H1 (cell line): ENCODE measurements around the gene BCL11A. TPM values are rescaled to one million over a fixed set of nuclear protein-coding genes. Genes with fewer than 3 reads are reported as not detected.

ENCODE experiments used
- CTCF ChIA-PET: fragments of 300-600 bp; sonication (Branson Sonifier 250); formaldehyde crosslinking; loops from one replicate; lab custom pipeline; 2021; ENCODE audit not compliant: partially characterized antibody; lab: Charles Lee
- POLR2A ChIA-PET: fragments of 300-600 bp; sonication (Branson Sonifier 250); formaldehyde crosslinking; loops from one replicate; lab custom pipeline; 2021; ENCODE audit warnings: inconsistent platforms; ENCODE audit not compliant: partially characterized antibody; lab: Charles Lee
- DNase-seq, 2 experiments: peaks; one replicate each; pipeline versions ENCODE4 v3.0.0 to v3.0.0-alpha.2; 2010 to 2022; ENCODE audit warnings: low spot score in 2 of 2, low read depth in 1 of 2, mixed read lengths in 1 of 2
- FAIRE-seq: peaks from 2 replicates; lab custom pipeline; 2011; peaks lifted over from hg19 to GRCh38; lab: Jason Lieb, UNC
- H2AFZ ChIP-seq: 2 replicates; pipeline ENCODE4 v1.8.1; 2012; ENCODE audit warnings: low read length, inconsistent platforms
- H2AK5ac ChIP-seq: 2 replicates; pipeline ENCODE4 v1.6.1; 2013; ENCODE audit warnings: low read depth, low read length
- H2BK120ac ChIP-seq: replicated peaks from 2 replicates; pipeline ENCODE3; 2013; ENCODE audit warnings: low read depth, low read length, inconsistent platforms
- H2BK12ac ChIP-seq: 2 replicates; pipeline ENCODE4 v1.6.1; 2013; ENCODE audit warnings: low read depth, low read length
- H2BK15ac ChIP-seq: 2 replicates; pipeline ENCODE4 v1.6.1; 2013; ENCODE audit warnings: low read length
- H2BK20ac ChIP-seq: 2 replicates; pipeline ENCODE4 v1.6.1; 2013; ENCODE audit warnings: low read length
- H2BK5ac ChIP-seq: 2 replicates; pipeline ENCODE4 v1.6.1; 2013; ENCODE audit warnings: low read depth, low read length
- H3K14ac ChIP-seq: 2 replicates; pipeline ENCODE4 v1.6.1; 2013; ENCODE audit warnings: inconsistent platforms; ENCODE audit not compliant: insufficient read length
- H3K18ac ChIP-seq: 2 replicates; pipeline ENCODE4 v1.6.1; 2013; ENCODE audit warnings: low read length; ENCODE audit errors: extremely low read depth
- H3K23ac ChIP-seq: 2 replicates; pipeline ENCODE4 v1.6.1; 2013; ENCODE audit warnings: inconsistent platforms; ENCODE audit not compliant: insufficient read length
- H3K23me2 ChIP-seq: 2 replicates; pipeline ENCODE4 v1.6.1; 2013; ENCODE audit warnings: low read depth, low read length
- H3K27ac ChIP-seq: 2 replicates; pipeline ENCODE4 v1.6.1; 2011; ENCODE audit warnings: low read depth, low read length, inconsistent platforms
- H3K27me3 ChIP-seq, 4 experiments: replicated peaks in 1 of 4; 1 replicate in 1 of 4; 2 replicates in 3 of 4; pipeline versions ENCODE4 v1.6.1 to v1.8.1; 2011 to 2013; ENCODE audit warnings: low read length in 3 of 4, mild to moderate bottlenecking in 3 of 4, inconsistent platforms in 2 of 4, mixed read lengths in 2 of 4, moderate library complexity in 1 of 4; ENCODE audit not compliant: control insufficient read depth in 3 of 4, insufficient read depth in 3 of 4; ENCODE audit errors: extremely low read depth in 1 of 4
- H3K36me3 ChIP-seq, 4 experiments: 2 replicates each; pipeline versions ENCODE4 v1.6.1 to v1.8.1; 2011 to 2013; ENCODE audit warnings: mild to moderate bottlenecking in 4 of 4, low read length in 3 of 4, moderate library complexity in 2 of 4, control low read depth in 1 of 4, inconsistent platforms in 1 of 4; ENCODE audit not compliant: insufficient read depth in 4 of 4, control insufficient read depth in 2 of 4
- H3K4ac ChIP-seq: replicated peaks from 2 replicates; pipeline ENCODE3; 2013; ENCODE audit warnings: low read length, low read depth, mixed read lengths, inconsistent platforms; ENCODE audit not compliant: insufficient read length
- H3K4me1 ChIP-seq, 4 experiments: replicated peaks in 1 of 4; 1 replicate in 1 of 4; 2 replicates in 3 of 4; pipeline versions ENCODE4 v1.6.1 to v1.8.1; 2011 to 2013; ENCODE audit warnings: low read length in 3 of 4, inconsistent platforms in 2 of 4, mixed read lengths in 1 of 4; ENCODE audit not compliant: insufficient read depth in 4 of 4, control insufficient read depth in 3 of 4
- H3K4me2 ChIP-seq, 2 experiments: 2 replicates each; pipeline versions ENCODE4 v1.6.1 to v1.8.1; 2011 to 2013; ENCODE audit warnings: low read depth in 2 of 2, low read length in 2 of 2, control low read depth in 1 of 2, inconsistent platforms in 1 of 2, mild to moderate bottlenecking in 1 of 2; ENCODE audit not compliant: insufficient read depth in 1 of 2
- H3K4me3 ChIP-seq, 4 experiments: fragments of 200-600, 300-600 bp in 1 of 4; sonication (generic), shearing (Covaris generic), sonication (Bioruptor Twin) in 1 of 4; 2 replicates each; pipeline versions ENCODE4 v1.5.1 to v1.8.1; 2011 to 2016; ENCODE audit warnings: low read length in 4 of 4, low read depth in 3 of 4, control low read depth in 2 of 4, inconsistent platforms in 2 of 4, mild to moderate bottlenecking in 2 of 4, mixed read lengths in 1 of 4, moderate library complexity in 1 of 4; ENCODE audit not compliant: insufficient read depth in 2 of 4; ENCODE audit errors: extremely low read depth in 1 of 4
- H3K56ac ChIP-seq: replicated peaks from 2 replicates; pipeline ENCODE3; 2013; ENCODE audit warnings: low read depth, mild to moderate bottlenecking, mixed read lengths, low read length, inconsistent platforms; ENCODE audit not compliant: insufficient read length
- H3K79me1 ChIP-seq: 2 replicates; pipeline ENCODE4 v1.6.1; 2013; ENCODE audit warnings: low read depth, low read length, control low read depth
- H3K79me2 ChIP-seq, 2 experiments: 2 replicates each; pipeline versions ENCODE4 v1.6.1 to v1.8.1; 2012 to 2013; ENCODE audit warnings: low read length in 2 of 2, mild to moderate bottlenecking in 2 of 2, inconsistent platforms in 1 of 2; ENCODE audit not compliant: insufficient read depth in 2 of 2, control insufficient read depth in 1 of 2
- H3K9ac ChIP-seq, 4 experiments: replicated peaks in 1 of 4; 1 replicate in 1 of 4; 2 replicates in 3 of 4; pipeline versions ENCODE4 v1.6.1 to v1.8.1; 2011 to 2013; ENCODE audit warnings: low read depth in 3 of 4, low read length in 3 of 4, control low read depth in 2 of 4, mild to moderate bottlenecking in 2 of 4, moderate library complexity in 2 of 4, inconsistent platforms in 1 of 4; ENCODE audit errors: extremely low read depth in 1 of 4
- H3K9me3 ChIP-seq, 2 experiments: 2 replicates each; pipeline versions ENCODE4 v1.6.1 to v1.8.1; 2012 to 2013; ENCODE audit warnings: mild to moderate bottlenecking in 2 of 2, moderate library complexity in 2 of 2, control low read depth in 1 of 2, inconsistent platforms in 1 of 2, low read depth in 1 of 2, low read length in 1 of 2, mixed read lengths in 1 of 2; ENCODE audit not compliant: insufficient read depth in 2 of 2
- H4K20me1 ChIP-seq, 2 experiments: replicated peaks in 1 of 2; 2 replicates each; pipeline versions ENCODE3 to v1.8.1; 2011 to 2013; ENCODE audit warnings: inconsistent platforms in 2 of 2, low read length in 2 of 2, mild to moderate bottlenecking in 1 of 2; ENCODE audit not compliant: insufficient read depth in 2 of 2, control insufficient read depth in 1 of 2
- H4K5ac ChIP-seq: 2 replicates; pipeline ENCODE4 v1.6.1; 2013; ENCODE audit warnings: low read length, low read depth, mixed read lengths, inconsistent platforms; ENCODE audit not compliant: insufficient read length
- H4K8ac ChIP-seq: 2 replicates; pipeline ENCODE4 v1.8.0; 2013; ENCODE audit warnings: mild to moderate bottlenecking, moderate library complexity, low read length, inconsistent platforms; ENCODE audit not compliant: insufficient read depth; ENCODE audit errors: extremely low read depth
- H4K91ac ChIP-seq: replicated peaks from 2 replicates; pipeline ENCODE3; 2013; ENCODE audit warnings: low read length, mixed read lengths, inconsistent platforms; ENCODE audit not compliant: insufficient read length
- EGR1 ChIP-seq: IDR thresholded peaks from 2 replicates; pipeline ENCODE4 v1.6.1; 2011; ENCODE audit warnings: low read depth, low read length, borderline replicate concordance
- NRF1 ChIP-seq: IDR thresholded peaks from 2 replicates; pipeline ENCODE4 v1.6.1; 2011; ENCODE audit warnings: mild to moderate bottlenecking, low read depth, low read length, improper control_type of control experiment
- PHF8 ChIP-seq: fragments of 200-600 bp; sonication (generic); conservative IDR thresholded peaks from 2 replicates; pipeline ENCODE4 v1.7.1; 2012; ENCODE audit warnings: low read depth, mild to moderate bottlenecking, inconsistent platforms, low read length, moderate library complexity
- POLR2A ChIP-seq, 2 experiments: IDR thresholded peaks; 1 replicate in 1 of 2; 2 replicates in 1 of 2; pipeline ENCODE4 v1.6.1; 2011; ENCODE audit warnings: low read depth in 2 of 2, low read length in 2 of 2, mild to moderate bottlenecking in 2 of 2; ENCODE audit errors: control extremely low read depth in 1 of 2
- SP2 ChIP-seq: IDR thresholded peaks from 2 replicates; pipeline ENCODE4 v1.6.1; 2012; ENCODE audit warnings: mild to moderate bottlenecking, low read length, inconsistent platforms
- SRF ChIP-seq: IDR thresholded peaks from 2 replicates; pipeline ENCODE4 v1.6.1; 2011; ENCODE audit warnings: mild to moderate bottlenecking, low read depth, low read length, moderate library complexity
- TAF1 ChIP-seq: IDR thresholded peaks from 2 replicates; pipeline ENCODE4 v1.6.1; 2011; ENCODE audit warnings: mild to moderate bottlenecking, low read depth, low read length
- ZNF274 ChIP-seq: IDR thresholded peaks from 2 replicates; pipeline ENCODE4 v1.7.0; 2012; ENCODE audit warnings: low read length, borderline replicate concordance; ENCODE audit errors: extremely low read depth
- polyA plus RNA-seq, 7 experiments: library from polyadenylated mRNA; depleted of rRNA in 3 of 7; stranded (reverse) in 5 of 7; unstranded in 2 of 7; fragments of >200 nt in 5 of 7; fragments of 200-250 nt in 2 of 7; gene quantifications; 1 replicate in 5 of 7; 2 replicates in 1 of 7; 4 replicates in 1 of 7; pipeline versions ENCODE4 v1.2.1 to v1.2.3, GENCODE V29; 2011 to 2013; ENCODE audit warnings: missing spikeins in 2 of 7, mixed read lengths in 2 of 7
- total RNA-seq: library from RNA; stranded (reverse); fragmentation: NEBNext Ultra II Directional; extraction: Animal tissue kit (Norgen Biotek cat#: 25700); gene quantifications from 2 replicates; pipeline ENCODE4 v1.2.1, GENCODE V29; 2021
- TF ChIP-seq, protein P1 (sequence below): IDR thresholded peaks from 2 replicates; pipeline ENCODE4 v1.6.1; 2011; ENCODE audit warnings: low read depth, mild to moderate bottlenecking, low read length; ENCODE audit not compliant: insufficient read depth

BCL11A gene
- total and polyA plus RNA-seq, 2 of the 8 experiments (the other 6 are each of a cell fraction or from before 2014, with no cell fraction given) = 11.9 to 59.3 TPM

DNA sequence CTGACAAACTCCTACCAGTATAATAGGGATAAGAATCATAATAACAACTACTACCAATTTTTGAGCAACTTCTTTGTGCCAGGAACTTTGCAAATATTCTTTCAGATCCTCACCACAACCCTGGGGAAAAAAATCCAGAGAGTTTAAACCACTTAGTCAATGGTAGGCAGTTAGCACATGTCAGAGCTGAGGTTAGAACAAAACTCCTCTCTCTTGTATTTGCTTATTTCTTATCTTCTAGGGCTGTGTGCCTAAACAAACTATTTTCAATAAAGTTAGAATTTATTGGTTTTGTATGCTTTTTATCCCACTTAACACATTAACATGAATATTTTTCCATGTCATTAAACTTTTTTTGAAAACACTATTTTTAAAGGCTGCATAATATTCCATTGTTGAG lies 127.1 kb downstream of the BCL11A start:
- Histone ChIP-seq H3K4ac (no peak overlapping the region), H2BK120ac (no peak overlapping the region), H3K4me2 (no peak overlapping the region), H3K14ac (no peak overlapping the region), H2BK5ac (no peak overlapping the region), H3K27me3 (no peaks in the 10 kb centered on the region), H3K9me3 (no peaks in the 10 kb centered on the region), H3K56ac (no peak overlapping the region), H3K36me3 (peaks cover 0 to 14% (median 4%) of the 10 kb centered on the region in 4 experiments; a peak in 2 of 8 replicates), H2BK15ac (no peak overlapping the region), H2BK12ac (no peak overlapping the region), H4K91ac (no peak overlapping the region), H3K27ac (no peak overlapping the region), H4K8ac (no peak overlapping the region), H3K23me2 (no peaks in the 10 kb centered on the region), H3K23ac (no peak overlapping the region), H4K20me1 (no peaks in the 10 kb centered on the region), H3K79me1 (no peaks in the 10 kb centered on the region), H3K4me3 (no peak overlapping the region), H3K9ac (no peak overlapping the region), H3K18ac (no peak overlapping the region), H4K5ac (no peak overlapping the region), H3K79me2 (no peaks in the 10 kb centered on the region), H3K4me1 (peaks cover 0 to 12% (median 8%) of the 10 kb centered on the region in 4 experiments; a peak in 4 of 7 replicates), H2AFZ (no peak overlapping the region), H2BK20ac (no peak overlapping the region), H2AK5ac (no peak overlapping the region)
- DNase-seq = no peak
- CTCF ChIA-PET = no interaction called here
- POLR2A ChIA-PET = no interaction called here
- TF ChIP-seq, protein P1, sequence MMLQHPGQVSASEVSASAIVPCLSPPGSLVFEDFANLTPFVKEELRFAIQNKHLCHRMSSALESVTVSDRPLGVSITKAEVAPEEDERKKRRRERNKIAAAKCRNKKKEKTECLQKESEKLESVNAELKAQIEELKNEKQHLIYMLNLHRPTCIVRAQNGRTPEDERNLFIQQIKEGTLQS = no peak
- TF ChIP-seq TAF1 (no peak), POLR2A (IDR thresholded peaks at IDR 0.05; ENCODE audit: control extremely low read depth in 1 of 2, low read depth in 2 of 2, low read length in 2 of 2) (no peak), SP2 (no peak), SRF (no peak), ZNF274 (no peak), EGR1 (no peak), PHF8 (no peak), NRF1 (no peak)
- FAIRE-seq = no peak
